Loucy (cell line): ENCODE results near the gene TAOK2.

ENCODE experiments used
- H2AFZ ChIP-seq: fragments of 200-600 bp; sonication (generic); 2 replicates; pipeline ENCODE4 v1.6.0; 2016; ENCODE audit warnings: antibody characterized with exemption, mild to moderate bottlenecking, low read length, moderate library complexity
- H3F3A ChIP-seq: fragments of 200-600 bp; 2 replicates; pipeline ENCODE4 v1.6.0; 2016; ENCODE audit warnings: antibody characterized with exemption, low read depth, mild to moderate bottlenecking
- H3K27me3 ChIP-seq: fragments of 200-600 bp; sonication (generic); 2 replicates; pipeline ENCODE4 v1.6.1; 2014; ENCODE audit warnings: low read length, mild to moderate bottlenecking; ENCODE audit not compliant: insufficient read depth, poor library complexity, severe bottlenecking
- H3K36me3 ChIP-seq: fragments of 200-600 bp; sonication (generic); 2 replicates; pipeline ENCODE4 v1.6.1; 2016; ENCODE audit warnings: low read length; ENCODE audit not compliant: insufficient read depth
- H3K4me1 ChIP-seq: fragments of 200-600 bp; sonication (generic); 2 replicates; pipeline ENCODE4 v1.5.1; 2014; ENCODE audit warnings: low read length, mild to moderate bottlenecking; ENCODE audit not compliant: insufficient read depth, poor library complexity, severe bottlenecking
- H3K4me2 ChIP-seq: fragments of 200-600 bp; sonication (generic); 2 replicates; pipeline ENCODE4 v1.6.0; 2014; ENCODE audit warnings: antibody characterized with exemption, low read length, low read depth, mild to moderate bottlenecking; ENCODE audit not compliant: poor library complexity, severe bottlenecking
- H3K4me3 ChIP-seq: fragments of 200-600 bp; sonication (generic); 2 replicates; pipeline ENCODE4 v1.5.1; 2014; ENCODE audit warnings: low read length, mild to moderate bottlenecking, mixed read lengths; ENCODE audit not compliant: poor library complexity, severe bottlenecking
- H3K79me2 ChIP-seq: fragments of 200-600 bp; sonication (generic); 2 replicates; pipeline ENCODE4 v1.6.1; 2014; ENCODE audit warnings: low read length; ENCODE audit not compliant: insufficient read depth
- H3K9ac ChIP-seq: fragments of 200-600 bp; sonication (generic); 2 replicates; pipeline ENCODE4 v1.6.0; 2014; ENCODE audit warnings: mild to moderate bottlenecking, low read depth, low read length, moderate library complexity; ENCODE audit not compliant: poor library complexity, severe bottlenecking
- H3K9me2 ChIP-seq: fragments of 200-600 bp; sonication (generic); replicated peaks from 2 replicates; pipeline ENCODE4 v1.6.1; 2016; ENCODE audit warnings: low read depth, low read length, mixed read lengths
- H3K9me3 ChIP-seq: fragments of 200-600 bp; sonication (generic); 2 replicates; pipeline ENCODE4 v1.6.1; 2014; ENCODE audit warnings: mild to moderate bottlenecking, antibody characterized with exemption, low read length, low read depth; ENCODE audit not compliant: insufficient read depth
- H4K20me1 ChIP-seq: fragments of 200-600 bp; sonication (generic); 2 replicates; pipeline ENCODE4 v1.6.0; 2014; ENCODE audit warnings: antibody characterized with exemption, low read length, mild to moderate bottlenecking; ENCODE audit not compliant: insufficient read depth, poor library complexity, severe bottlenecking
- EZH2phosphoT487 ChIP-seq: fragments of 200-600 bp; IDR thresholded peaks from 2 replicates; pipeline ENCODE4 v1.6.1; 2018; ENCODE audit warnings: antibody characterized with exemption, mild to moderate bottlenecking, moderate library complexity, borderline replicate concordance
- TF ChIP-seq, protein P1 (sequence below): fragments of 200-600 bp; sonication (generic); conservative IDR thresholded peaks from 2 replicates; pipeline ENCODE4 v1.5.1; 2014; ENCODE audit warnings: mild to moderate bottlenecking, antibody characterized with exemption, low read length

TAOK2 gene

GRCh38 chr16:30006659-30007377, 33.1 kb downstream of the TAOK2 start:
- Histone ChIP-seq H3K4me2 (no peak overlapping the region), H4K20me1 (peaks cover 2% of the 10 kb centered on the region), H3K4me1 (no peaks in the 10 kb centered on the region), H3K4me3 (no peak overlapping the region), H3K9ac (no peak overlapping the region), H3K27me3 (no peaks in the 10 kb centered on the region), H3K9me2 (no peaks in the 10 kb centered on the region), H2AFZ (no peak overlapping the region), H3K79me2 (no peaks in the 10 kb centered on the region), H3F3A (no peaks in the 10 kb centered on the region), H3K9me3 (no peaks in the 10 kb centered on the region), H3K36me3 (no peaks in the 10 kb centered on the region)
- TF ChIP-seq EZH2phosphoT487: no peak
- TF ChIP-seq, protein P1, sequence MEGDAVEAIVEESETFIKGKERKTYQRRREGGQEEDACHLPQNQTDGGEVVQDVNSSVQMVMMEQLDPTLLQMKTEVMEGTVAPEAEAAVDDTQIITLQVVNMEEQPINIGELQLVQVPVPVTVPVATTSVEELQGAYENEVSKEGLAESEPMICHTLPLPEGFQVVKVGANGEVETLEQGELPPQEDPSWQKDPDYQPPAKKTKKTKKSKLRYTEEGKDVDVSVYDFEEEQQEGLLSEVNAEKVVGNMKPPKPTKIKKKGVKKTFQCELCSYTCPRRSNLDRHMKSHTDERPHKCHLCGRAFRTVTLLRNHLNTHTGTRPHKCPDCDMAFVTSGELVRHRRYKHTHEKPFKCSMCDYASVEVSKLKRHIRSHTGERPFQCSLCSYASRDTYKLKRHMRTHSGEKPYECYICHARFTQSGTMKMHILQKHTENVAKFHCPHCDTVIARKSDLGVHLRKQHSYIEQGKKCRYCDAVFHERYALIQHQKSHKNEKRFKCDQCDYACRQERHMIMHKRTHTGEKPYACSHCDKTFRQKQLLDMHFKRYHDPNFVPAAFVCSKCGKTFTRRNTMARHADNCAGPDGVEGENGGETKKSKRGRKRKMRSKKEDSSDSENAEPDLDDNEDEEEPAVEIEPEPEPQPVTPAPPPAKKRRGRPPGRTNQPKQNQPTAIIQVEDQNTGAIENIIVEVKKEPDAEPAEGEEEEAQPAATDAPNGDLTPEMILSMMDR: no peak

- H2AFZ ChIP-seq: no peak overlapping the region
- no peak overlapping the region for H3K9ac ChIP-seq
- H3K4me3 ChIP-seq: no peak overlapping the region
- H3F3A ChIP-seq: no peaks in the 10 kb centered on the region
- no peaks in the 10 kb centered on the region for H3K9me3 ChIP-seq
- TF ChIP-seq, protein P1: no peak
- TF ChIP-seq EZH2phosphoT487: no peak
- no peaks in the 10 kb centered on the region for H3K36me3 ChIP-seq
- H3K4me2 ChIP-seq: no peak overlapping the region
- no peaks in the 10 kb centered on the region for H3K79me2 ChIP-seq
- peaks cover 2% of the 10 kb centered on the region for H4K20me1 ChIP-seq
- H3K9me2 ChIP-seq: no peaks in the 10 kb centered on the region
- H3K4me1 ChIP-seq: no peaks in the 10 kb centered on the region
- H3K27me3 ChIP-seq: no peaks in the 10 kb centered on the region
Observed at GRCh38 chr16:30007378-30007895, 33.8 kb downstream of the TAOK2 start.

DNA sequence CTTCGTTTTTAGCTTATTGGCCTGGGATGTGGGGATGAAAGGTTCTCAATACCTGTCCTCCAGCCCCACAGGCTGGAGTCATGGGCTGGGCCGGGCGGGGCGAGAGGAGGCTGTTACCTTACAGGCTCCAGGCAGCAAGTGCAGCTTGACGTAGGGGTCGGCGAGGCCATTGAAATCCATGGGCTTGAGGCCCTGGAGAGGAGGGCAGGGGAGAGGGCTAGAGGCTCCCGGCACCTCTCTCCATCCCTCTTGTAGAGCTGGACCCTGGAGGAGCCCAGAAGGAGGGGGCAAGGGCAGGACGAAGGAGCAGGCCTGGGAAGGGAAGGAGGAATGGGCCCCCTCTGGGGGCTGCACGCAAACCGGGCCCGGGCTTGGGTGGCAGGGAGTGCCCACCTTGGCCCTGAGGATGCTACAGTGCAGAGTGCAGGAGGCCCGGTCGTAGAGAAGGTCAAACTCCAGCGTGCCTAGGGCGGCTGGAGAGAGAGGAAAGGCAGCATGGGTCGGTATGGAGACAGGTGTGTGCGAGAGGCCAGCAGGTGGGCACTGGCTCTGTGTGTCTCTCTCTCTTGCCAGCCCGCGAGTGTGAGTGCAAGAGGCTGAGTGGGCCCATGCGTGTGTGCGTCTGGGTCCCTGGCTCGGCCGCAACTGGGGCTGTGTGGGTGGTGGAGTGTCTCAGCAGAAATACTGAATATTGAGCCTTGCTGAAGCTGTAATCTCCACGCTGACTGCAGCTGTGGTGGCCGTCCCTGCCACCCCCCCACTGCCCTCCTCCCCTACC, 35.6 kb downstream of the TAOK2 start:
- Histone ChIP-seq H3K9ac (no peak overlapping the region), H3F3A (no peaks in the 10 kb centered on the region), H3K9me3 (no peaks in the 10 kb centered on the region), H3K4me3 (no peak overlapping the region), H3K27me3 (no peaks in the 10 kb centered on the region), H3K9me2 (no peaks in the 10 kb centered on the region), H3K36me3 (no peaks in the 10 kb centered on the region), H2AFZ (no peak overlapping the region), H4K20me1 (peaks cover 2% of the 10 kb centered on the region), H3K79me2 (no peaks in the 10 kb centered on the region), H3K4me1 (no peaks in the 10 kb centered on the region), H3K4me2 (no peak overlapping the region)
- no peak for TF ChIP-seq EZH2phosphoT487
- TF ChIP-seq, protein P1: no peak
